Measurements from ENCODE around the gene HSPB2. TPM values are rescaled to one million over a fixed set of nuclear protein-coding genes. Genes with fewer than 3 reads are reported as not detected.
"Not testable (repeated sequence)": the region's sequence is repeated elsewhere in the genome, so short reads cannot be mapped to it uniquely, and the experiment has no call there.

HSPB2 gene
- total and polyA plus RNA-seq, 7 donors = 20.2 to 55.5 (median 25.0) TPM

GRCh38 chr11:111925953-111926352, 13.4 kb downstream of the HSPB2 start:
- no peak for ATAC-seq

GRCh38 chr11:111926505-111927391, 14.2 kb downstream of the HSPB2 start:
- no peaks in the 10 kb centered on the region for H3K27me3 ChIP-seq (ENCODE audit: insufficient read depth in 3 of 3, low read length in 2 of 3)
- no peaks in the 10 kb centered on the region for H3K36me3 ChIP-seq (ENCODE audit: insufficient read depth in 1 of 2, low read depth in 1 of 2)
- WGBS, 3 donors = 1% methylated on average over 40 to 47 of the region's 47 CpGs
- H3K4me1 ChIP-seq = peaks cover 41% of the 10 kb centered on the region
- H3K9me3 ChIP-seq = no peaks in the 10 kb centered on the region
- peak overlapping the region; percentile 91 for H3K27ac ChIP-seq
- intact Hi-C loops (cut with DNase I) = loop anchor here in 1 of 2 donors (5.0 kb wide), 2 partner anchors 49 to 161 kb away; partner anchors contain the start of genes CFAP68, FDXACB1, SDHD and TIMM8B
- H3K4me3 ChIP-seq = peak overlapping the region; percentile 63
- ATAC-seq = peak; percentile 88 to 91 (median 89)
- no peak for TF ChIP-seq CTCF (IDR thresholded peaks at IDR 0.05)
- peak; percentile 95 to 99 for DNase-seq

More at GRCh38 chr11:111925953-111926352, 13.4 kb downstream of the HSPB2 start:
- peaks cover 49% of the 10 kb centered on the region for H3K4me1 ChIP-seq
- DNase-seq = peak in 1 of 2 donors; percentile 55
- H3K36me3 ChIP-seq (ENCODE audit: insufficient read depth in 1 of 2, low read depth in 1 of 2) = no peaks in the 10 kb centered on the region
- H3K27me3 ChIP-seq (ENCODE audit: insufficient read depth in 3 of 3, low read length in 2 of 3) = no peaks in the 10 kb centered on the region
- peak overlapping the region; percentile 63 for H3K4me3 ChIP-seq
- 77 to 86% (median 81%) methylated on average over 16 of the region's 16 CpGs for WGBS, 3 donors
- intact Hi-C loops (cut with DNase I) = loop anchor here in 1 of 2 donors (5.0 kb wide), 2 partner anchors 49 to 161 kb away; partner anchors contain the start of genes CFAP68, FDXACB1, SDHD and TIMM8B
- H3K27ac ChIP-seq = peak overlapping the region; percentile 91
- H3K9me3 ChIP-seq = no peaks in the 10 kb centered on the region
- no peak for TF ChIP-seq CTCF (IDR thresholded peaks at IDR 0.05)

- Histone ChIP-seq H3K4me3 (no peak overlapping the region), H3K27ac (no peak overlapping the region), H3K36me3 (ENCODE audit: insufficient read depth in 1 of 2, low read depth in 1 of 2) (no peaks in the 10 kb centered on the region), H3K4me1 (peaks cover 18% of the 10 kb centered on the region), H3K9me3 (no peaks in the 10 kb centered on the region), H3K27me3 (ENCODE audit: insufficient read depth in 3 of 3, low read length in 2 of 3) (no peaks in the 10 kb centered on the region)
- ATAC-seq (no peak), DNase-seq (no peak)
- no peak for TF ChIP-seq CTCF (IDR thresholded peaks at IDR 0.05)
- WGBS, 3 donors = 78 to 89% (median 83%) methylated on average over 4 of the region's 4 CpGs
- intact Hi-C loops (cut with DNase I) = no loop called here
Observed at GRCh38 chr11:111930472-111930871, 17.9 kb downstream of the HSPB2 start.

- H3K27ac ChIP-seq = no peak overlapping the region
- DNase-seq = no peak
- TF ChIP-seq CTCF (IDR thresholded peaks at IDR 0.05) = no peak
- WGBS, 3 donors = 84 to 93% (median 87%) methylated on average over 2 of the region's 2 CpGs
- H3K4me1 ChIP-seq = peaks cover 18% of the 10 kb centered on the region
- intact Hi-C loops (cut with DNase I) = loop anchor here in 1 of 2 donors (2.0 kb wide), 1 partner anchor 48 kb away; no protein-coding TSS in a partner anchor
- no peaks in the 10 kb centered on the region for H3K36me3 ChIP-seq (ENCODE audit: insufficient read depth in 1 of 2, low read depth in 1 of 2)
- no peaks in the 10 kb centered on the region for H3K27me3 ChIP-seq (ENCODE audit: insufficient read depth in 3 of 3, low read length in 2 of 3)
- no peak for ATAC-seq
- no peak overlapping the region for H3K4me3 ChIP-seq
- no peaks in the 10 kb centered on the region for H3K9me3 ChIP-seq
Observed at GRCh38 chr11:111932611-111932950, 20.0 kb downstream of the HSPB2 start.

- 92 to 95% (median 94%) methylated on average over 14 of the region's 14 CpGs for WGBS, 3 donors
- H3K9me3 ChIP-seq; ATAC-seq; H3K4me3 ChIP-seq; H3K27ac ChIP-seq; H3K27me3 ChIP-seq (ENCODE audit: insufficient read depth in 3 of 3, low read length in 2 of 3); DNase-seq; H3K36me3 ChIP-seq (ENCODE audit: insufficient read depth in 1 of 2, low read depth in 1 of 2): not testable (repeated sequence)
- H3K4me1 ChIP-seq = peaks cover 20% of the 10 kb centered on the region
- intact Hi-C loops (cut with DNase I) = loop anchor here in 1 of 2 donors (2.0 kb wide), 1 partner anchor 48 kb away; no protein-coding TSS in a partner anchor
Observed at GRCh38 chr11:111933176-111933575, 20.6 kb downstream of the HSPB2 start.
